Activated CD4-positive, alpha-beta T cell treated with anti-CD3 and anti-CD28 coated beads, Interleukin-2, amount 50 U/mL, for 48 hours (primary cell): ENCODE results near the gene KNDC1.
A peak's percentile ranks its signal among the peaks of the same experiment; 100 is the strongest.
"Not testable (repeated sequence)": the region's sequence is repeated elsewhere in the genome, so short reads cannot be mapped to it uniquely, and the experiment has no call there.

Experiments
- DNase-seq, 2 experiments: peaks; one replicate each; pipeline ENCODE4 v3.0.0-alpha.2; 2020

Gene KNDC1

GRCh38 chr10:133159950-133160825 is at the start of gene KNDC1:
Gene KNDC1 (plus strand): TSS chr10:133160219. CDS start chr10:133160468, 249 bp downstream.
- DNase-seq: peak; percentile 16 to 18

- no peak for DNase-seq
Observed at GRCh38 chr10:133110609-133111275, 49.3 kb upstream of the KNDC1 start.

- not testable (repeated sequence) for DNase-seq
Observed at GRCh38 chr10:133111640-133112039, 48.4 kb upstream of the KNDC1 start.

GRCh38 chr10:133113146-133113830 is 46.7 kb upstream of the KNDC1 start:
- no peak for DNase-seq

- no peak for DNase-seq
Observed at GRCh38 chr10:133113847-133114246, 46.2 kb upstream of the KNDC1 start.

GRCh38 chr10:133114251-133114650 is 45.8 kb upstream of the KNDC1 start:
- no peak for DNase-seq

- DNase-seq: no peak
Observed at GRCh38 chr10:133114726-133115452, 45.1 kb upstream of the KNDC1 start.

- DNase-seq: no peak
Observed at GRCh38 chr10:133115453-133115842, 44.6 kb upstream of the KNDC1 start.

- DNase-seq: no peak
Observed at GRCh38 chr10:133115976-133116375, 44.0 kb upstream of the KNDC1 start.

GRCh38 chr10:133116455-133116854 is 43.6 kb upstream of the KNDC1 start:
- no peak for DNase-seq

- no peak for DNase-seq
Observed at GRCh38 chr10:133117036-133117687, 42.9 kb upstream of the KNDC1 start.

GRCh38 chr10:133117688-133118071 is 42.3 kb upstream of the KNDC1 start:
- no peak for DNase-seq

- DNase-seq: no peak
Observed at GRCh38 chr10:133121479-133121878, 38.5 kb upstream of the KNDC1 start.

GRCh38 chr10:133122171-133122935 is 37.7 kb upstream of the KNDC1 start:
- no peak for DNase-seq

- peak in 1 of 2 experiments; percentile 11 for DNase-seq
Observed at GRCh38 chr10:133123050-133123745, 36.8 kb upstream of the KNDC1 start.

GRCh38 chr10:133123746-133124356 is 36.2 kb upstream of the KNDC1 start:
- no peak for DNase-seq

- DNase-seq: peak; percentile 34 to 40
Observed at GRCh38 chr10:133124357-133125211, 35.4 kb upstream of the KNDC1 start.

- DNase-seq: no peak
Observed at GRCh38 chr10:133125901-133126300, 34.1 kb upstream of the KNDC1 start.
